Liver (tissue), 3 donors: ENCODE results near the gene CELF4.

Source experiments
- CTCF ChIP-seq: fragments of 150-350 bp; IDR thresholded peaks from 2 replicates; pipeline ENCODE4 v1.5.1; 2017; ENCODE audit warnings: improper control_type of control experiment, low read depth, low read length; ENCODE audit not compliant: missing input control
- GABPA ChIP-seq, 2 donors: IDR thresholded peaks in 1 of 2; conservative IDR thresholded peaks in 1 of 2; 2 replicates each; pipeline ENCODE4 v1.6.1; 2016; ENCODE audit warnings: antibody characterized with exemption in 2 of 2, mild to moderate bottlenecking in 1 of 2, moderate library complexity in 1 of 2
- JUND ChIP-seq, 2 donors: IDR thresholded peaks; 2 replicates each; pipeline ENCODE4 v1.6.1; 2016; ENCODE audit warnings: antibody characterized with exemption in 2 of 2
- RAD21 ChIP-seq, 2 donors: IDR thresholded peaks; 2 replicates each; pipeline ENCODE4 v1.6.1; 2016; ENCODE audit warnings: antibody characterized with exemption in 2 of 2, mild to moderate bottlenecking in 2 of 2
- SP1 ChIP-seq: IDR thresholded peaks from 2 replicates; pipeline ENCODE4 v1.6.1; 2018; ENCODE audit warnings: antibody characterized with exemption, mild to moderate bottlenecking
- YY1 ChIP-seq: IDR thresholded peaks from 2 replicates; pipeline ENCODE4 v1.6.1; 2016; ENCODE audit warnings: antibody characterized with exemption, mild to moderate bottlenecking
- donor health status: healthy.
- donor health status: healthy.

- TF ChIP-seq CTCF: no peak
- TF ChIP-seq SP1: no peak
- TF ChIP-seq GABPA (IDR thresholded peaks at IDR 0.05 in 1 of 2, conservative IDR thresholded peaks at IDR 0.05 in 1 of 2): no peak
- TF ChIP-seq JUND (IDR thresholded peaks at IDR 0.05): no peak
- no peak for TF ChIP-seq RAD21 (IDR thresholded peaks at IDR 0.05)
- TF ChIP-seq YY1: no peak
Measured at GRCh38 chr18:37457341-37457740, 108.3 kb downstream of the CELF4 start.
